Activated naive CD4-positive, alpha-beta T cell treated with anti-CD3 and anti-CD28 coated beads, Interleukin-2, amount 10 ng/mL, durations not matched to agents 7 days and 5 days (primary cell): ENCODE measurements around the gene ERFL.

Source experiments
- CTCF ChIA-PET: fragments of 350-600 bp; sonication (Branson Sonifier 250); formaldehyde crosslinking; loops from one replicate; lab custom pipeline; 2021; ENCODE audit warnings: antibody characterized with exemption; lab: Charles Lee
- DNase-seq: peaks from one replicate; pipeline ENCODE4 v3.0.0-alpha.2; 2020
- H3K27ac Mint-ChIP-seq: one replicate; pipeline ENCODE4 v1.8.0; 2021; ENCODE audit warnings: mild to moderate bottlenecking, moderate library complexity, mixed read lengths
- H3K27me3 Mint-ChIP-seq: one replicate; pipeline ENCODE4 v1.8.0; 2021; ENCODE audit warnings: mild to moderate bottlenecking, mixed read lengths
- H3K36me3 Mint-ChIP-seq: one replicate; pipeline ENCODE4 v1.8.0; 2021; ENCODE audit warnings: mixed read lengths
- H3K4me1 Mint-ChIP-seq: one replicate; pipeline ENCODE4 v1.8.0; 2021; ENCODE audit warnings: mixed read lengths
- H3K4me3 Mint-ChIP-seq: one replicate; pipeline ENCODE4 v1.8.0; 2021; ENCODE audit warnings: mild to moderate bottlenecking, moderate library complexity, mixed read lengths
- H3K9me3 Mint-ChIP-seq: one replicate; pipeline ENCODE4 v1.8.0; 2021; ENCODE audit warnings: mixed read lengths

Gene ERFL

GRCh38 chr19:41926763-41927496 is 1.3 kb downstream of the ERFL start:
- Mint-ChIP-seq H3K36me3 (no peaks in the 10 kb centered on the region), H3K27me3 (peaks cover 44% of the 10 kb centered on the region), H3K4me3 (no peak overlapping the region), H3K4me1 (peaks cover 35% of the 10 kb centered on the region), H3K27ac (no peak overlapping the region), H3K9me3 (no peaks in the 10 kb centered on the region)
- DNase-seq = no peak
- CTCF ChIA-PET = interaction anchor here (0.5 to 2.3 kb wide), 2 partner anchors 23 to 54 kb away, joined by 3 to 9 read pairs; no protein-coding TSS in a partner anchor

GRCh38 chr19:41926028-41926762 is 2.1 kb downstream of the ERFL start:
- H3K27me3 Mint-ChIP-seq = peaks cover 45% of the 10 kb centered on the region
- no peak overlapping the region for H3K27ac Mint-ChIP-seq
- CTCF ChIA-PET = no interaction called here
- H3K36me3 Mint-ChIP-seq = no peaks in the 10 kb centered on the region
- no peaks in the 10 kb centered on the region for H3K9me3 Mint-ChIP-seq
- H3K4me3 Mint-ChIP-seq = no peak overlapping the region
- H3K4me1 Mint-ChIP-seq = peaks cover 34% of the 10 kb centered on the region
- DNase-seq = no peak

GRCh38 chr19:41925208-41926003 is 2.8 kb downstream of the ERFL start:
- H3K27ac Mint-ChIP-seq = no peak overlapping the region
- H3K4me1 Mint-ChIP-seq = peaks cover 28% of the 10 kb centered on the region
- CTCF ChIA-PET = interaction anchor here (1.0 kb wide), 1 partner anchor 8 kb away, joined by 3 read pairs; no protein-coding TSS in a partner anchor
- H3K9me3 Mint-ChIP-seq = no peaks in the 10 kb centered on the region
- H3K4me3 Mint-ChIP-seq = no peak overlapping the region
- no peaks in the 10 kb centered on the region for H3K36me3 Mint-ChIP-seq
- no peak for DNase-seq
- peaks cover 44% of the 10 kb centered on the region for H3K27me3 Mint-ChIP-seq

- peaks cover 34% of the 10 kb centered on the region for H3K27me3 Mint-ChIP-seq
Observed at GRCh38 chr19:41924151-41925145, 3.8 kb downstream of the ERFL start.

GRCh38 chr19:41923045-41923788 is 5.0 kb downstream of the ERFL start:
- CTCF ChIA-PET = no interaction called here
- H3K27ac Mint-ChIP-seq = no peak overlapping the region
- peaks cover 12% of the 10 kb centered on the region for H3K4me1 Mint-ChIP-seq
- peaks cover 27% of the 10 kb centered on the region for H3K27me3 Mint-ChIP-seq
- no peaks in the 10 kb centered on the region for H3K36me3 Mint-ChIP-seq
- DNase-seq = no peak
- H3K9me3 Mint-ChIP-seq = no peaks in the 10 kb centered on the region
- H3K4me3 Mint-ChIP-seq = no peak overlapping the region

More at GRCh38 chr19:41924151-41925145, 3.8 kb downstream of the ERFL start:
- no peak for DNase-seq
- Mint-ChIP-seq H3K4me3 (no peak overlapping the region), H3K36me3 (no peaks in the 10 kb centered on the region), H3K4me1 (peaks cover 19% of the 10 kb centered on the region), H3K9me3 (no peaks in the 10 kb centered on the region), H3K27ac (no peak overlapping the region)
- CTCF ChIA-PET = interaction anchor here (1.0 kb wide), 1 partner anchor 9 kb away, joined by 3 read pairs; no protein-coding TSS in a partner anchor

GRCh38 chr19:41922585-41922984 is 5.7 kb downstream of the ERFL start:
- CTCF ChIA-PET = no interaction called here
- Mint-ChIP-seq H3K4me3 (no peak overlapping the region), H3K27ac (no peak overlapping the region), H3K27me3 (peaks cover 27% of the 10 kb centered on the region), H3K9me3 (no peaks in the 10 kb centered on the region), H3K4me1 (peaks cover 10% of the 10 kb centered on the region), H3K36me3 (no peaks in the 10 kb centered on the region)
- no peak for DNase-seq

GRCh38 chr19:41921577-41922576 is 6.4 kb downstream of the ERFL start:
- CTCF ChIA-PET = no interaction called here
- H3K4me3 Mint-ChIP-seq = no peak overlapping the region
- no peaks in the 10 kb centered on the region for H3K36me3 Mint-ChIP-seq
- no peaks in the 10 kb centered on the region for H3K9me3 Mint-ChIP-seq
- peaks cover 10% of the 10 kb centered on the region for H3K4me1 Mint-ChIP-seq
- no peak overlapping the region for H3K27ac Mint-ChIP-seq
- DNase-seq = no peak
- peaks cover 27% of the 10 kb centered on the region for H3K27me3 Mint-ChIP-seq

- Mint-ChIP-seq H3K4me1 (peaks cover 10% of the 10 kb centered on the region), H3K36me3 (no peaks in the 10 kb centered on the region), H3K4me3 (no peak overlapping the region), H3K27me3 (peaks cover 27% of the 10 kb centered on the region), H3K27ac (no peak overlapping the region), H3K9me3 (no peaks in the 10 kb centered on the region)
- CTCF ChIA-PET = no interaction called here
- DNase-seq = no peak
Observed at GRCh38 chr19:41920882-41921576, 7.2 kb downstream of the ERFL start.

- H3K27ac Mint-ChIP-seq = no peak overlapping the region
- no peak for DNase-seq
- H3K27me3 Mint-ChIP-seq = peaks cover 27% of the 10 kb centered on the region
- H3K36me3 Mint-ChIP-seq = no peaks in the 10 kb centered on the region
- H3K4me3 Mint-ChIP-seq = no peak overlapping the region
- CTCF ChIA-PET = no interaction called here
- no peaks in the 10 kb centered on the region for H3K9me3 Mint-ChIP-seq
- peaks cover 10% of the 10 kb centered on the region for H3K4me1 Mint-ChIP-seq
Observed at GRCh38 chr19:41919948-41920712, 8.1 kb downstream of the ERFL start.

GRCh38 chr19:41918653-41919244 is 9.5 kb downstream of the ERFL start:
- no peak overlapping the region for H3K27ac Mint-ChIP-seq
- no peaks in the 10 kb centered on the region for H3K36me3 Mint-ChIP-seq
- H3K4me1 Mint-ChIP-seq = peaks cover 14% of the 10 kb centered on the region

GRCh38 chr19:41918095-41918494 is 10.2 kb downstream of the ERFL start:
- no peak overlapping the region for H3K4me3 Mint-ChIP-seq
- H3K27me3 Mint-ChIP-seq = peaks cover 23% of the 10 kb centered on the region
- no peaks in the 10 kb centered on the region for H3K36me3 Mint-ChIP-seq
- no peak overlapping the region for H3K27ac Mint-ChIP-seq
- no peak for DNase-seq
- peaks cover 10% of the 10 kb centered on the region for H3K4me1 Mint-ChIP-seq
- no peaks in the 10 kb centered on the region for H3K9me3 Mint-ChIP-seq
- CTCF ChIA-PET = no interaction called here

More at GRCh38 chr19:41918653-41919244, 9.5 kb downstream of the ERFL start:
- Mint-ChIP-seq H3K27me3 (peaks cover 27% of the 10 kb centered on the region), H3K4me3 (no peak overlapping the region), H3K9me3 (no peaks in the 10 kb centered on the region)
- CTCF ChIA-PET = interaction anchor here (0.9 kb wide), 1 partner anchor 15 kb away, joined by 3 read pairs; no protein-coding TSS in a partner anchor
- no peak for DNase-seq
